22Rv1 (cell line): ENCODE results near the gene RPTOR.

Experiments used
- CTCF ChIP-seq: fragments of 450-650 bp; IDR thresholded peaks from 2 replicates; pipeline ENCODE4 v1.5.1; 2017; ENCODE audit warnings: mild to moderate bottlenecking
- ZFX ChIP-seq: fragments of 450-650 bp; IDR thresholded peaks from 2 replicates; pipeline ENCODE4 v1.6.1; 2017; ENCODE audit warnings: antibody characterized with exemption, borderline replicate concordance

GRCh38 chr17:80918731-80919130, 374.1 kb downstream of the RPTOR start:
- TF ChIP-seq CTCF = no peak
- no peak for TF ChIP-seq ZFX
